GM19395 (cell line): Measurements from ENCODE around the gene MAP2K1.
A peak's percentile ranks its signal among the peaks of the same experiment; 100 is the strongest.
"Not testable (repeated sequence)": the region's sequence is repeated elsewhere in the genome, so short reads cannot be mapped to it uniquely, and the experiment has no call there.

Experiments
- ATAC-seq: cut with Tn5 transposase; IDR thresholded peaks from one replicate; pipeline ENCODE4 v1.9.1; 2021; ENCODE audit warnings: mild to moderate bottlenecking, moderate library complexity; ENCODE audit not compliant: unreplicated experiment

The MAP2K1 gene

DNA sequence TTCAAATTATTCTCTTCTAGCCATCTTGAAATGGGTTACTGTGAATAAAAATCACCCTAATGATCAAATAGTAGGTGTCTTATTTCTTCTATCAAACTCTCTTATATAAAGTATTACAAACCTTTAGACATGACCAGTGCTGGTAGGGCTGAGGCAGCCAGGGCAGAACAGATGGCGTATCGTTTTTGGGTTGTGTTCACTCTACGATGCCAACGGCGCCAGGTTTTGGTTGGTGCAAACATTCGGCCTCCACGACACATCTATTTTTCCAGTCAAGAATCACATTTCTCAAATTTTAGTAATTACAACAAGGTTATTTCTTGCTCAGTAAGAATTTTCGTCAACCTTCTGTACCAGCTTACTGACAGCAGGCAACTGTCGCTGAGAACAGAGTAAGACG, 115.8 kb downstream of the MAP2K1 start:
- no peak for ATAC-seq

DNA sequence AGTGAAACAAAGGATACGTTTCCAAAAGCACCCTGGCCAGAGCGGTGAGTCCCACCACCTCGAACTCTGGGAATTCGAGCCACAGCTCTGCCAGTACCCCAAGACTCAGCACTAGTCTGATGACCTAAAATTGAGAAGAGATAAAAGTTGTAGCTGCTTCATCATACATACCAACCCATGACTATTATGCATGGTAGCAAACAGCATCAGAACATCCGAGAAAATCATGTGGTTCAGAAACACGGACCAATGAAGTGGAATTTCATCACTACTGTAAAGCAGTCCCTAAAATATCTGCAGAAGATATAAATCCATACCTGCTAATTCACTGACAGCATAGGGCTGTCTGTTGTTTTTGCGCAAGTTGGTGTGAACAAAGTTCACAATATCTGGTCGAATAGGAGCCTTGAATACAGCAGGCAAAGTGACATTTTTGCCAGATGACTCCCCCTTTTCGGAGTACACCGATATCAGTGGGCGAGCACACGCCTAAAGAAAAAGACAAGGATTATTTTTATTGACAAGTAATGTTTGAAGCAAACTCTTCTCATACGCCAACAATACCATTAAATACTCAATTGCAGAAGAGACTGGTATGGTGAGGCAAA, 116.4 kb downstream of the MAP2K1 start:
- not testable (repeated sequence) for ATAC-seq

DNA sequence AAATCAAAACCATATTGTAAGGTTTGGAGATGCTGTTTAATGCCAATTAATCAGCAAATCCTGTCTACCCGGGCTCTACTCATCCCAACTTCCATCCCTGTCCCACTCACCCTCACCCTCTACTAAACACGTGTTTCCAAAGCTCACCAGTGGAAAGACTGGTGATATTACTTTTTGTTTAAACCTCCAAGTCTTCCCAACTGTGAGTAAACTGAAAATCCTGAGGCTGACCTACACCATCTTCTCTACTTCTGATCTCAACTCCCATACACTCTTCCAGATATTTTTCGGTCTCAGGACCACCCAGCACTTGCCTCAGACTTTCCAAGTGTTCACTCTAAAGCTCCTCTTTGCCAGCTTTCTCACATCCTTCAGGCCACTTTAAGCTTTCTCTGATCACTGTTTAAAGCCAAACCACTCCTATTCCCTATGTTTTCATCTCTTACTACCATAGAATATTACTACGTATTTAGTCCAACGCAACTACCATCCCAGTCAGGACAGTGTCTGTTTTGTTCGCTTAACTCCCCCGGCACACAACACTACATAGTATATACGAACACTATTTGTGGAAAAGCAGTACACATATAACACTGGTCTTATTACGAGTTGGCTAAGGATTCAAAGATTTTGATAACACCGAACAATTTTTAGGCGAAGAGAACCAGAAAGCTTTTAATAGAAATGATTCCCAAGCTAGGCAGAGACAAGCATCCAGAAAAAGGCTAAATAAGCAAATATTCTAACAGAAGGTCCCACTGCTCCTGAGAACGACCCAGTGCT, 117.3 kb downstream of the MAP2K1 start:
- no peak for ATAC-seq

DNA sequence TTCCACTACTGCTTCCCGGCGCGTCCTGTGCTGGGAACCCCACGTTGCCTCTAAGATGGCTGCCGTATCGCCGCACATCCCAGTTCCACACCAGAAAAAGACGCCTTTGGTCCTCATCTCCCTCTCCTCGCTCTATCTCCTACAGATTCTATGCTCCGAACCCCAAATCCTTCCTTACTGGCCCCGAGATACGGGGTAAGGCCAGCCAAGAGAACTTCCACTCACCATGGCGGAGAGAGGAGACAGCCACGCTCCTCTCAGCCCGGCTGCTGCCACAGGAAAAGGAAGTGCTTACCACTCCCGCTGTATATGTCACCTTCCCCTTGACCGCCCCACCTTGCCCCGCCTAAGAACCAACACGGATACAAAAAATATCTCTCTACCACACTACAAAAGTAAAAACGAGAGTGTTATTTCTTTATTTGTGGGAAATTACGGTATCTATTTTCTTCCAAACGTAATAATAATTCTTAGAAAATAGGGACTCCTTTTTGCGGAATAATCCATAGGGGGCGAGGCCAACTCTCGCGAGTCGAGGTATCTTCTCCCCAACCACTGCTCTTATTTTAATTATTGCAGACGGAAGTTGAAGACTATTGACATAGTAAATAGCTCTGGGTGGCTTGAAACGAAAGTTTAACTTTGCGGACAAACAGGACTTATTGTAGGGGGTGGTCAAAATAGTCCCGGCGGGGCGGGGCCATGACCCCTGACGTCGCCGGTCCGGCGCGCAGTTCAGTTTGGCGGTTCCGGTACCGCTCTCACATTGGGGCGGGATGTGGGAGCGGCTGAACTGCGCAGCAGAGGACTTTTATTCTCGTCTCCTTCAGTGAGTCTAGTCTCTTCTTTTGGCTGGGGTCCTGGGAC, 118.1 kb downstream of the MAP2K1 start, which contains the start of the genes RPL4 and ZWILCH:
TSS of gene RPL4 (minus strand) at position 293 of the 867 bp plus-strand sequence. CDS start at position 228, 65 bp downstream.
TSS of gene ZWILCH (plus strand) at position 764 of the 867 bp plus-strand sequence. CDS start at position 777, 13 bp downstream.
- peak; percentile 79 for ATAC-seq

DNA sequence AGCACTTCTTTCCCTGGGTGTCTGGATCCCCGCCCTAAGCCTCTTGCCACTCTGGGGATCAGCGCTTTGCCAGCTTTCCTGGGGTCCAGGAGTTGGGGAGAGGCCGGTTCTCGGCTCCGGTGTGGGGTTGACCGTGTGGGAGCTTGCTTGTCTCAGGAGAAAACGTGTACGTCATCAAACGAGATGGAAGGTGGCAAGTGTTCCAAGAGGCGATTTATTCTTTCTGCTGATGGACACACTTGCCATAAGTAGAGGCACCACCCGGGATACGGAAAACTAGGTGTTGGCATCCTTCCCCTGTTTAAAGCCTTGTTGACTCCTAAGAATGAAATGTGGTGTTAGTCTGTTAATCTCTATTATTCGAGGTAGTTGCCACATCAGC, 118.7 kb downstream of the MAP2K1 start:
- no peak for ATAC-seq

DNA sequence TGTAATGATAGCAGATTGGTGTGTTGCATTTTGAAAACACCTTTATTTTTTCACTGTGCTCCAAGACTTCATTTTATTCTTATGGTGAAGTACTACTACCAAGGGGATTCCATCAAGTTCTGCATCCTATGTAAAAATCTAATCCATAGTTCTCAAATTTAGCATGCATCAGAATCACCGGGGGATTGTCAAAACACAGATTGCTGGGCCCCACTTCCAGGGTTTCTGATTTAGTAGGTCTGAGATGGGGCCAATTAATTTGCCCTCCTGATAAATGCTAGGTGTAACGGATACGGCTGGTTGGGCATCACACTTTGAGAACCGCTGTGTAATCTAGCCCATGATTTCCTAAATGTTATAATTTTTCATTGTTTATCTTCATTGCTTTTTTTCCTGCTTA, 119.1 kb downstream of the MAP2K1 start:
- no peak for ATAC-seq

DNA sequence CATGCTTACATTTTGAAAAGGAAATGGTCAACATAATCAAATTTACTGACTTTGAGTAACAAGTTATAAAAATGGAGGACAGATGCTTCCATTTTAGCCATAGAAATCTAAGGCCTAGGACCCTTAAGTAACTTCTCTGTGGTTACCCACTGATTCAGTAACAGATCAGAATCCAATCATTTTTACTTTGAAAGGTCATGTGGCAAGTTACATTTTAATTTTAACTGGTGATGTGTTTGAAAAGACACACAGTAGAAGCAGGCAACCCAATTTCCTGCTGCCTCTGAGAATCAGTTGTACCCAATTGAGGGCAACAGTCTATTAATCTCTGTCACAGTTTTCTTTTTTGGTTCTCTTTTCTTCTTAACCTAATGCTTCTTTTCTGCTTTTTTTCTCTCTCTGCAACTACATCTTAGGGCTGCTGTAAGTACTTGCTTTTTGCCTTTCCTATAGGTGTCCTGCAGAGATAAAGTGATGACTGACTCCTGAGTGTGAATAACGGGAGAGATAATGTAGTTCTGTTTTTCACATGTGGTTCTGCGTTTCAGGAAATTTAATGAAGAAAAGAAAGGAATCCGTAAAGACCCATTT, 121.7 kb downstream of the MAP2K1 start:
- ATAC-seq, result no peak

DNA sequence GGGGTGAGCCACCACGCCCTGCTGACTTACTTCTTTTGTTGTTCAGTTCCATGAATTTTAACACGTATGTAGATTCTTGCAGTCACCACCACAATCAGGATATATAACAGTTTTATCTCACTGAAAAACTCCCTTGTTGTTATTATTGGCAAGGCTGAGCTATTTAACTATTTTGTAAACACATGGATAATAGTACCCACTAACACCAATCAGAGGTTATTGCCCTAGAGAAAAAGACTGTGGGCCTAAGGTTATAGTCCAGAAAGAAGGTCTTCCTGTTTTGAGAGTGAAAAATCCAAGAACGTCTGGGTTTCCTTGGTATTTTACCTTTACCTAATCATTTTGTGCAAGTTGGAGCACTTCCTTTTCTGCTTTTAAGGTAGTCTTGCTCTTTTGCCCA, 127.9 kb downstream of the MAP2K1 start:
- ATAC-seq, result no peak

DNA sequence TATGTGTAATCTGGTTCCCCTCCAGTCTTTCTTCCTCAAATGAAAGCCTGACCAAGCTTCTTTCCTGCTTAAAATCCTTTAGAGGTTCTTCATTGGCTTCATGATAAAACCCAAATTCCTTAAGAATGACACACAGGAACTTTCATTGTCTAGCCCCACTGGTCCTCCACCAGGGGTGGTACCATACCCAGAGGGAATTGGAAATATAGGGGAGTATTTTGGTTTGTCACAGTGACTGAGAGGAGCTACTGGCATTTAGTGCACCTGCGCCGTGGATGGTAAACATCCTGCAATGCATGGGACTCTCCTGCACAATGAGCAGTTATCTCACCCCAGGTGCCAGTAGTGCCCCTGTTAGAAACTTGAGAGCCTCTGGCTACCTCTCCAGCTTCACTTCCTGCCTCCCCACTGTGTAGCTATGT, 129.2 kb downstream of the MAP2K1 start:
- no peak for ATAC-seq

DNA sequence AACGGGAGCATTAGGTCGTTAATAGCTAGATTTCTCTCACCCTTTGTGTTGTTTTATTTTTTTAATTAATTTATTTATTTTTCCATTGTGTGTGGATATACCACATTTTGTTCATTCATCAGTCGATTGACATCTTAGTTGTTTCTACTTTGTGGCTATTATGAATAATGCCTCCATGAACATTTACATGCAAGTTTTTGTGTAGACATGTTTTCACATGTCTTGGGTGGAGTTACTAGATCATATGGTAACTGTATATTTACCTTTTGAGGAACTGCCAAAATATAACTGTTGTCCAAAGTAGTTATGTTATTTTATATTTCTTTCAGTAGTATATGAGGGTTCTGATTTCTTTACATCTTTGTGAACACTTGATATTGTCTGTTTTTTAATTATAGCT, 137.2 kb downstream of the MAP2K1 start:
- no peak for ATAC-seq

DNA sequence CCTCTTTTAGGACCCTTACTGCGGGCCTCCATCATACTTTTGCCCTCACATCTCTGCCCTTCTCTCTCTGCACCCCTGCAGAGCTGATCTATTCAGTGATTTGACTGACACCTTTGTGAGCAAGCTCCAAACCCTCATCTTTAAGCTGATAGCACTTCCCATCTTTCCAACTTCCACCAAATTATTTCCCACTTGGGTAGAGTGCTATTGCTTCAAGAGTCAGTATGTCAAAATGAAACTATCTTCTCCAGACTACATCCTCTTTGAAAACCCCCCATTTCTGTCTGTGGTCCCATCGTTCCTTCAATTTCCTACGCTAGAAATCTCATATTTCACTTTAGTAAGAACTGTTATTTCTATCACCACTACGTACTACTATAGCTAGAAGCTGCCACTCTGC, 138.1 kb downstream of the MAP2K1 start:
- ATAC-seq, result no peak

DNA sequence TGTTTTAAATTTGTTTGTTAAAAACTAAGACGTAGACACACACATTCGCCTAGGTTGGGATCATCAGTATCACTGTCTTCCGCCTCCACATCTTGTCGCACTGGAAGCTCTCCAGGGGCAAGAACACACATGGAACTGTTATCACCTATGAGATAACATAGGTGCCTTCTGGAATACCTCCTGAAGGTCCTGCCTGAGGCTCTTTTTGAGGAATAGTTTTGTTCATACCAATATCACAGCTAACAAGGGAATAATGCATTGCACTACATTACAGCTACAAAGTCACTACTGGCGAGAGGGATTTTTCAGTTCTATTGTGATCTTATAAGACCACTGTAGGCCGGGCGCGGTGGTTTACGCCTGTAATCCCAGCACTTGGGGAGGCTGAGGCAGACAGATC, 148.3 kb downstream of the MAP2K1 start:
- no peak for ATAC-seq
